GM13976 (cell line): ENCODE results near the gene TMEM163.

ENCODE experiments used
- DNase-seq: peaks from one replicate; pipeline ENCODE4 v3.0.0; 2012; ENCODE audit warnings: low spot score
- in situ Hi-C: fragments of 300-500 bp; cut with MboI; formaldehyde crosslinking; loops from one replicate; pipeline ENCODE4 v1.12.0; 2022; ENCODE audit warnings: low sequenced_read_pairs, mixed read lengths, inconsistent platforms; ENCODE audit not compliant: unreplicated experiment
- TF ChIP-seq, protein P1 (sequence below): IDR thresholded peaks from 2 replicates; pipeline ENCODE4 v1.5.1; 2012; ENCODE audit warnings: borderline replicate concordance, mild to moderate bottlenecking; ENCODE audit not compliant: insufficient read depth; ENCODE audit errors: extremely low read depth, missing control alignments, control extremely low read depth

Gene TMEM163

GRCh38 chr2:134416018-134416417, 302.8 kb downstream of the TMEM163 start:
- no peak for DNase-seq
- in situ Hi-C loops: loop anchor here (10.0 to 25.0 kb wide), 3 partner anchors 179 to 529 kb away; no protein-coding TSS in a partner anchor
- TF ChIP-seq, protein P1, sequence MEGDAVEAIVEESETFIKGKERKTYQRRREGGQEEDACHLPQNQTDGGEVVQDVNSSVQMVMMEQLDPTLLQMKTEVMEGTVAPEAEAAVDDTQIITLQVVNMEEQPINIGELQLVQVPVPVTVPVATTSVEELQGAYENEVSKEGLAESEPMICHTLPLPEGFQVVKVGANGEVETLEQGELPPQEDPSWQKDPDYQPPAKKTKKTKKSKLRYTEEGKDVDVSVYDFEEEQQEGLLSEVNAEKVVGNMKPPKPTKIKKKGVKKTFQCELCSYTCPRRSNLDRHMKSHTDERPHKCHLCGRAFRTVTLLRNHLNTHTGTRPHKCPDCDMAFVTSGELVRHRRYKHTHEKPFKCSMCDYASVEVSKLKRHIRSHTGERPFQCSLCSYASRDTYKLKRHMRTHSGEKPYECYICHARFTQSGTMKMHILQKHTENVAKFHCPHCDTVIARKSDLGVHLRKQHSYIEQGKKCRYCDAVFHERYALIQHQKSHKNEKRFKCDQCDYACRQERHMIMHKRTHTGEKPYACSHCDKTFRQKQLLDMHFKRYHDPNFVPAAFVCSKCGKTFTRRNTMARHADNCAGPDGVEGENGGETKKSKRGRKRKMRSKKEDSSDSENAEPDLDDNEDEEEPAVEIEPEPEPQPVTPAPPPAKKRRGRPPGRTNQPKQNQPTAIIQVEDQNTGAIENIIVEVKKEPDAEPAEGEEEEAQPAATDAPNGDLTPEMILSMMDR: no peak

DNA sequence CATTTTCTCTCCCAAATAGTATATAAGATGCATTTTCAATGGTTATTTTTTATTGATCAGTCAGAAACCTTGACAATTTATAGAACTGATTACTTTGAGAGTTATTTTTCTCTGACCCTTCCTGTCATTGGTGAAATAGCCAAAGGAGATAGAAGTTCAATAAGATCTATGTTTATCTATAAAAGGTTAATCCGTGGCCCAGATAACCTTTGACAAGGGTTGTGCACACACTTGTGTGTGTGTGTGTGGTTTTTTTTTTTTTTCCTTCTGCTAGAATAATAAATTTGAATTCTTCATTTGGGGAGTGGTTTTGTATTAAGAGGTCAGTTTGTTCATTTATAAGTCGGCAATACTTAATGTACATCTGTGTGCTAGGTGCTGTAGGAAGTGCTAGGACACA, 304.9 kb downstream of the TMEM163 start:
- DNase-seq: no peak
- in situ Hi-C loops: loop anchor here (10.0 to 25.0 kb wide), 3 partner anchors 177 to 527 kb away; no protein-coding TSS in a partner anchor
- TF ChIP-seq, protein P1: no peak

DNA sequence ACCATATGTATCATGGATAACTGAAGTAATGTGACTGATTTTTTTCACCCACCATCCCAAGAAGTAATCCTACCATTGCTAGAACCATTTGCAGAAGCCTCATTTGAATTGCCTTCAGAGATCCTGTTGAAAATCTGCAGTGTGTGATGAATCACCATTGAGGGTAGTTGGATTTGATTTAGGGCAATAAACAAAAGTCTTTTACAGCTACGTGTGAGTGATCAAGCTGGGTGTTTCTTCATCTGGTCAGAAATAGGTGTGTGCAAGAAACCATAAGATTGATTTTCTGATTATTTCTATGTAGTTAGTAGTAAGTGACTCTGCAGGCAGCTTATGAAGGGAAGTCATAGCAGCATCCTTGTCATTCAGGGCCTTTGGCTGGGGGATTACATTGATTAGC, 305.4 kb downstream of the TMEM163 start:
- in situ Hi-C loops: loop anchor here (10.0 to 25.0 kb wide), 3 partner anchors 176 to 526 kb away; no protein-coding TSS in a partner anchor
- DNase-seq: no peak
- TF ChIP-seq, protein P1: no peak

DNA sequence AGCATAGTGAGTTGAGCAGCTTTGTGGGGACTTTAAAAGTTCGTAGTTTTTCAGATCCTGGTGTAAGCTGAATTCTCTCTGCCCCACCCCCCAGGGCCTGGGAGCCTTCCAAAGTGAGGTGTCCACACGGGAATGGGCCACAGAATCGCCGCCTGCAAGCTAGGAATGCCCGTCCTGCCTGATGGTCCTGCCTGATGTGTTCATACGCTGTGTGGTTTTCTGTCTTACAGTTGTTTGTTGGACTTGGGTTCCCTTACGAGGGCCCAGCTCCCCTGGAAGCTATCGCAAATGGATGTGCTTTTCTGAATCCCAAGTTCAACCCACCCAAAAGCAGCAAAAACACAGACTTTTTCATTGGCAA, 306.2 kb downstream of the TMEM163 start:
- in situ Hi-C loops: loop anchor here (10.0 to 25.0 kb wide), 3 partner anchors 175 to 525 kb away; no protein-coding TSS in a partner anchor
- DNase-seq: no peak
- TF ChIP-seq, protein P1: no peak

- TF ChIP-seq, protein P1: peak; percentile 74
- in situ Hi-C loops: loop anchor here (10.0 to 25.0 kb wide), 3 partner anchors 175 to 525 kb away; no protein-coding TSS in a partner anchor
- DNase-seq: peak; percentile 75
These were observed 306.8 kb downstream of the TMEM163 start for GRCh38 chr2:134411828-134412638.

GRCh38 chr2:134411279-134411827, 307.4 kb downstream of the TMEM163 start:
- TF ChIP-seq, protein P1: no peak
- DNase-seq: no peak
- in situ Hi-C loops: loop anchor here (10.0 to 25.0 kb wide), 3 partner anchors 174 to 524 kb away; no protein-coding TSS in a partner anchor
